GM06990 (cell line): ENCODE results near the gene CENPX.
A peak's percentile ranks its signal among the peaks of the same experiment; 100 is the strongest.

Experiments used
- DNase-seq: peaks from one replicate; pipeline ENCODE4 v3.0.0-alpha.2; 2011; ENCODE audit not compliant: insufficient read length; ENCODE audit errors: extremely low read depth
- H3K27me3 ChIP-seq: replicated peaks from 2 replicates; pipeline ENCODE4 v1.6.0; 2011; ENCODE audit warnings: low read length; ENCODE audit not compliant: control insufficient read depth, insufficient read depth
- H3K36me3 ChIP-seq: 2 replicates; pipeline ENCODE4 v1.5.1; 2011; ENCODE audit warnings: low read length; ENCODE audit not compliant: control insufficient read depth, insufficient read depth
- H3K4me3 ChIP-seq: replicated peaks from 2 replicates; pipeline ENCODE4 v1.5.1; 2011; ENCODE audit warnings: low read depth, mild to moderate bottlenecking, control low read depth, low read length
- TF ChIP-seq, protein P1 (sequence below): IDR thresholded peaks from 2 replicates; pipeline ENCODE4 v1.5.1; 2011; ENCODE audit warnings: low read length, control low read depth, mild to moderate bottlenecking, inconsistent platforms; ENCODE audit not compliant: insufficient read depth, poor library complexity, severe bottlenecking

Gene CENPX

DNA sequence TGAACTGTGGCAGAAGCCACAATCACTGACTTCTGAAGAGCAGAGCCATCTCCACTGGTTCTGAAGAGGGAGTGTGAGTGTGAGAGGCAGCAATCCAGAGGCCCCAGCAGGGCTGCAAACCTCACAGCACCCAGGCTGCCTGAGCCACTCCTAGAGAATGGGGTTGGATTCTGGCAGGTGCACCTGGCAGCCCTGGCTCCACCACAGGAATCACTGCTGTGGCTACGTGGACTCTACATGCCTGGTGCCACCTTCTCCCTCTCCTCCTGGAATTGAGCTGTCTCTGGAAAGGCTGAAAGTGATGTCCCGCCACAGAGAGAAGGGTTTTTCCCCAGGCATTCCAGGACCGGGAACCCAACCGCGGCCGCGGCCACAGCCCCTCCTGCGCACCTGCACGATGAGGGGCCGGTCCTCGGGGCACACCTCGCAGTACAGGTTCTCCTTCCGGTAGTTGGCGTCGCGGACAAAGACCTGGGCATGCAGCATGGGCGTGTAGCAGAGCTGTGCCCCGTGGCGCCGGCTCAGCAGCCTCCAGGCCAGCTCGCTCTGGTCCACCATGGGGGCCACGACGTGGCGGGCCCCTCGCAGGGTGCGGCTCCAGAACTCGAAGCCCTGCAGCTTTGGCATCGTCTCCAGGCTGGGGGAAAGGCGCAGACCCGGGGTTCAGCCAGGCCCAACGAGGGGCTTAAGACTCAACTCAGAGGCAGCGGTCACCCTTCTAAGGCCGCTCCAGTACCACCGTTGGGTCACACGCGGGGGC is 41.9 kb upstream of the CENPX start:
- peak; percentile 13 for DNase-seq
- H3K27me3 ChIP-seq = no peaks in the 10 kb centered on the region
- H3K36me3 ChIP-seq = peaks cover 26% of the 10 kb centered on the region

DNA sequence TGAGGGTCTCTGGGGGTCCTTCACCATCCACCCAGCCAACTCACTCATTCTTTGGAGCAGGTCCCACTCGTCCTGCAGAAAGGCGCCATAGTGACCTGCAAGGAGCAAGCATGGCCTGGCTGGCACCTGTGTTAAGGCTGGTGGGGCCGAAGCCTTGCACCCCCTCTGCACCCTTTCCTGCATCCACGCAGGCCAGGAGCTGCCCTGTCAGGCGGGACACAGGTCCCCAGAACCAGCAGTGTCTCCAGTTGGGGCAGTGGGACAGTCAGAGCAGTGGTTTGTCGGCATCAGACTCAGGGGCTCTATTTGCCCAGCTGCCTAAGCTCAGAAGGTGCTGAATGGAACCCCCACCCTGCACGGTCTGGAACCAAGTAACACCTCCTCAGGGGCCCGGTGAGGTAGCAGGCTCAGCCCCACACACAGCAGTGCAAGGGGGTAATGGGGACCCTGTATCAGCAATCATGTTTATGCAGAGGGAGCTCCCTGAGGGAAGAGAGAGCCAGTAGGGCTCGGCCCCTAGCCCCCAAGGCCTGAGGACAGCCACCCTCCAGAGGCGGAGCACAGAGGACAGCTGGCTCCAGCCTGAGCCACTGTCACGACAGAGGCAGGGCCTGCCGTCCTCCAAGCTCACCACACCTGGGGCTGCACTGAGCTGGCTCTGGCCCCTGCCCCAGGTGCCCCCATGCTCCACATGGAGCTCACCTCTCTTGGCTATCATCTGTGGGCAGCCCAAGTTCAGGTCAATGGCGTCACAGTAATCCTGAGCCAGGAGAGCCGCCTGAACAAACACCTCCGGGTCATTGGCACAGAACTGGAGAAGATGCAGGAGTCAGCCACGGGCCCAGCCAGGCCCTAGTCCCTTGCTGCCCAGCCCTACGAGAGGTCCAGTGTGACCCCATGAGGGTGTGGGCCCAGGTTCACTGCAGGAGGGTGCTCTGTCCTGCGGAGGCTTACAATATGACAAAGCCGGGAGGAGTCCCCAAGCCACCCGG is 41.0 kb upstream of the CENPX start:
- peak; percentile 6 for DNase-seq
- Histone ChIP-seq H3K4me3 (peak overlapping the region; percentile 93; the same call in 1 of the 2 replicates), H3K27me3 (no peaks in the 10 kb centered on the region), H3K36me3 (peaks cover 29% of the 10 kb centered on the region)
- TF ChIP-seq, protein P1, sequence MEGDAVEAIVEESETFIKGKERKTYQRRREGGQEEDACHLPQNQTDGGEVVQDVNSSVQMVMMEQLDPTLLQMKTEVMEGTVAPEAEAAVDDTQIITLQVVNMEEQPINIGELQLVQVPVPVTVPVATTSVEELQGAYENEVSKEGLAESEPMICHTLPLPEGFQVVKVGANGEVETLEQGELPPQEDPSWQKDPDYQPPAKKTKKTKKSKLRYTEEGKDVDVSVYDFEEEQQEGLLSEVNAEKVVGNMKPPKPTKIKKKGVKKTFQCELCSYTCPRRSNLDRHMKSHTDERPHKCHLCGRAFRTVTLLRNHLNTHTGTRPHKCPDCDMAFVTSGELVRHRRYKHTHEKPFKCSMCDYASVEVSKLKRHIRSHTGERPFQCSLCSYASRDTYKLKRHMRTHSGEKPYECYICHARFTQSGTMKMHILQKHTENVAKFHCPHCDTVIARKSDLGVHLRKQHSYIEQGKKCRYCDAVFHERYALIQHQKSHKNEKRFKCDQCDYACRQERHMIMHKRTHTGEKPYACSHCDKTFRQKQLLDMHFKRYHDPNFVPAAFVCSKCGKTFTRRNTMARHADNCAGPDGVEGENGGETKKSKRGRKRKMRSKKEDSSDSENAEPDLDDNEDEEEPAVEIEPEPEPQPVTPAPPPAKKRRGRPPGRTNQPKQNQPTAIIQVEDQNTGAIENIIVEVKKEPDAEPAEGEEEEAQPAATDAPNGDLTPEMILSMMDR = no peak

More for the DNA sequence above, 41.9 kb upstream of the CENPX start:
- H3K4me3 ChIP-seq = peak overlapping the region; percentile 93
- TF ChIP-seq, protein P1 = no peak

DNA sequence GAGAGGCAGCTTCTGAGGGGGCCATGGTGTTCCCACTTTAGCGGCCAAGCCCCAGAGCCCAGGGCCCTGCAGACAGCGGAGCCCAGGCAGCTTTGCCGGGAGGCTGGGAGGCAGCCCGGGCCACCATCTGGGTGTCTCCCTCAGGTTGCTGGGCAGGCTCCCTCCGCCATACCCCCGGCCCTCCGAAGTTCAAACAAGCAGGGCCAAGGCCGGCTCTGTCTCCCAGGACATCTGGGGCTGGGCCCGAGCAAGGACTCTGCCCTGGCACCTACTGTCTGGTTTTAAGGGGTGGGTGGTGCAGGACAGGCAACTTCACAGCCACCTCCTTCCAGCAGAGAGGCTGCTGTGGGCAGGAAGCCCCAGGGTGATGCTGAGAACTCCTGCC is 40.3 kb upstream of the CENPX start:
- Histone ChIP-seq H3K36me3 (peaks cover 32% of the 10 kb centered on the region), H3K4me3 (no peak overlapping the region), H3K27me3 (no peaks in the 10 kb centered on the region)
- TF ChIP-seq, protein P1 = no peak
- DNase-seq = no peak

DNA sequence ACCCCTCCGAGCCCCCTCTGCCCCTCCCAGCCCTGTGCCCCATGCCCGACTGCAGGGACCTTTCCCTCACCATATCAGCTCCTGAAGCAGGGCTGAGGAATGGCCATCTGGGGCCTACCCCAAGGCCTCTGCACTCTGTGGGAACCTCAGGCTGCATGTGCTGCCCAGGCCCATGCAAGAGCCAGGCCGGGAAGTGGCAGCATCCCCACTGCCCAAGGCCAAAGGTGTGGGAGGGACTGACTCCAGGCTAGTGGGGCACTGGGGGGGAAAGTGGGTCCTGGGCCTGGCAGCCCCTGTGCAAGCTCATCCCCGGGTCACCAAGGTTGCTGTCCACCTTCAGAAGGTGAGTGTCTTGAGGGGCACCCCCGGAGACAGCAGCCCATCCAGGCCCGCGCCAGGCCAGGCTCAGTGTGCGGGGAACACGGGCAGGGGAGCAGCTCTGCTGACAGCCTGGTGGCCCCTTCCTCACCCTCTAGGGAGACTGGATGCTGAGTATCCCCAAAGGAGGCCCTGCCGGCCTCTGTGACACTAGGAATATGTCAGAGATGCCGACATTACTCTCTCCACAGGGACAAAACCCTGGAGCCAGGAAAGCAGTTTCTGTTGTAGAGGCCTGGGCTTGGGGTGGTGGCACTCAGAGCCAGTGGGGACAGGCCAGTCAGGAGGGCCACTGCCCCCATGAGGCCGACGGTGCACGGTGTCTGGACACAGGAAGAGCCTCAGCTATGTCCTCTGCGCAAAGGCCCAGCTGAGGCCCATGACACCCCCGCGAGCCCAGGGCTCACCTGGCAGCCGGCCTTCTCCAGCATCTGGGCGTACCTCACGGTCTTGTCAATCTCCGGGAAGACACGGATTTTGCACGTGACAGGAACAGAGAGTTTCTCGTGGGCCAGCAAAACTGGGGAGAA is 39.7 kb upstream of the CENPX start:
- TF ChIP-seq, protein P1 = no peak
- no peaks in the 10 kb centered on the region for H3K27me3 ChIP-seq
- peak; percentile 9 for DNase-seq
- peaks cover 33% of the 10 kb centered on the region for H3K36me3 ChIP-seq
- no peak overlapping the region for H3K4me3 ChIP-seq

DNA sequence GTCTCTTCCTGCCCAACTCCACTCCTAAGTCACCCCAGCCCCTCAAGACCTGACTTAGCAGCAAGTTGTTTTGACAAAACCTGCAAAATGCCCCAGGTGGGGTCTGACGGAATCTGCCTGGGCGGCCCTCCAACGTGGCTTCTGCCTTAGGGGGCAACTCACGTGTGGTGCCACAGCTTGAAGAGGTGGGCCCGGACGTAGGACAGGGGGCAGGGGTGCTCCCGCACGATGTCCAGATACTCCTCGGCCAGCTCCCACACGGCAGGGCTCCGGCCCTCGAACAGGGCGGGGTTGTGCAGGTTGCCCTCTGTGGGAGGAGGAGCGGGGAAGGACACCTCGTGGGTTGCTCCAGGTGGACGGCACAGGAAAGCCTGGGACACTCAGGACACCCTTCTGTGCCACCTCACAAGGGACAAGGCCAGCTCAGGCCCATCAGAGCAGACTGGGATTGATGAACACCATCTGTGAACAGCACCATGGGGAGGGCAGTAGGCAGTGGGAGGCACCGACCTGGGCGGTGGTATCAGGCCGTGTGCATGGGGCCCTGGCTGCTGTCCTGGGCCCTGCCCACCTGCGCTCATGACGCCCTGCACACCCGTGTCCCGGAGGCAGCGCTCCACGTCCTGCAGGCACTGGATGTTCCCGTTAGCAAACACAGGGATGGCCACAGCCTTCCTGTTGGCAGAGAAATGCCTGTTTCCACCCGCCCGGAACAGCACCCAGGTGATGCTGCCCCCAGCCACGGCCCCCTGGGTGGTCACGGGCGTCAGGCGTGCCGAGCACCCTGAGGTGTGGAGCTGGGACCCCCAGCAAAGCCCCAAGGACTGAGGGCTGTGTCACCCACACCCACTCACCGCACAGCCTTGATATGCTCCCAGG is 38.6 kb upstream of the CENPX start:
- H3K4me3 ChIP-seq = no peak overlapping the region
- DNase-seq = peak; percentile 13
- no peaks in the 10 kb centered on the region for H3K27me3 ChIP-seq
- TF ChIP-seq, protein P1 = no peak
- H3K36me3 ChIP-seq = peaks cover 41% of the 10 kb centered on the region
